GM18505 (cell line): ENCODE data around the gene RSBN1L.

ENCODE experiments used
- ATAC-seq: cut with Tn5 transposase; IDR thresholded peaks from one replicate; pipeline ENCODE4 v1.9.1; 2021; ENCODE audit not compliant: unreplicated experiment
- POLR2A ChIP-seq: IDR thresholded peaks from 4 replicates; pipeline ENCODE4 v1.6.1; 2011; ENCODE audit warnings: borderline replicate concordance; ENCODE audit not compliant: insufficient read depth, insufficient read length; ENCODE audit errors: extremely low read depth

Gene RSBN1L

GRCh38 chr7:77665161-77665560 lies 31.1 kb upstream of the RSBN1L start:
- ATAC-seq = no peak
- no peak for TF ChIP-seq POLR2A

- TF ChIP-seq POLR2A = no peak
- no peak for ATAC-seq
Observed at GRCh38 chr7:77667459-77668086, 28.7 kb upstream of the RSBN1L start.

GRCh38 chr7:77674878-77675277 lies 21.4 kb upstream of the RSBN1L start:
- no peak for ATAC-seq
- no peak for TF ChIP-seq POLR2A

GRCh38 chr7:77679608-77680007 lies 16.7 kb upstream of the RSBN1L start:
- ATAC-seq = no peak
- TF ChIP-seq POLR2A = no peak

GRCh38 chr7:77680266-77680665 lies 16.0 kb upstream of the RSBN1L start:
- no peak for TF ChIP-seq POLR2A
- ATAC-seq = no peak

- no peak for TF ChIP-seq POLR2A
- no peak for ATAC-seq
Observed at GRCh38 chr7:77684030-77684429, 12.2 kb upstream of the RSBN1L start.

- ATAC-seq = no peak
- TF ChIP-seq POLR2A = no peak
Observed at GRCh38 chr7:77685233-77685632, 11.0 kb upstream of the RSBN1L start.

- ATAC-seq = no peak
- no peak for TF ChIP-seq POLR2A
Observed at GRCh38 chr7:77687100-77687746, 9.0 kb upstream of the RSBN1L start.

- no peak for ATAC-seq
Observed at GRCh38 chr7:77687747-77688144, 8.5 kb upstream of the RSBN1L start.

GRCh38 chr7:77690289-77690688 lies 6.0 kb upstream of the RSBN1L start:
- TF ChIP-seq POLR2A = no peak
- ATAC-seq = no peak

More at GRCh38 chr7:77687747-77688144, 8.5 kb upstream of the RSBN1L start:
- no peak for TF ChIP-seq POLR2A

- no peak for TF ChIP-seq POLR2A
Observed at GRCh38 chr7:77691892-77692491, 4.3 kb upstream of the RSBN1L start.

GRCh38 chr7:77693830-77694583 lies 2.3 kb upstream of the RSBN1L start:
- no peak for ATAC-seq

More at GRCh38 chr7:77691892-77692491, 4.3 kb upstream of the RSBN1L start:
- ATAC-seq = no peak

More at GRCh38 chr7:77693830-77694583, 2.3 kb upstream of the RSBN1L start:
- no peak for TF ChIP-seq POLR2A
